HEK293 (cell line): Measurements from ENCODE around the gene DICER1.
A peak's percentile ranks its signal among the peaks of the same experiment; 100 is the strongest.

Source experiments
- GLI4 ChIP-seq: fragments of 450-650 bp; formaldehyde crosslinking; IDR thresholded peaks from 2 replicates; pipeline ENCODE4 v1.5.1; 2016; ENCODE audit warnings: missing biosample characterization, missing genetic modification characterization
- GLIS1 ChIP-seq: fragments of 450-650 bp; formaldehyde crosslinking; IDR thresholded peaks from 2 replicates; pipeline ENCODE4 v1.5.1; 2016; ENCODE audit warnings: missing biosample characterization, missing genetic modification characterization
- HIC1 ChIP-seq: fragments of 450-650 bp; formaldehyde crosslinking; IDR thresholded peaks from 2 replicates; pipeline ENCODE4 v1.5.1; 2016; ENCODE audit warnings: missing biosample characterization, missing genetic modification characterization
- HOXC10 ChIP-seq: sonication (generic); formaldehyde crosslinking; IDR thresholded peaks from 2 replicates; pipeline ENCODE4 v1.8.1; 2023; ENCODE audit warnings: mild to moderate bottlenecking, missing genetic modification reagents
- KLF7 ChIP-seq: fragments of 450-650 bp; formaldehyde crosslinking; IDR thresholded peaks from 2 replicates; pipeline ENCODE4 v1.5.1; 2016; ENCODE audit warnings: missing biosample characterization, missing genetic modification characterization, borderline replicate concordance
- PATZ1 ChIP-seq: fragments of 450-650 bp; formaldehyde crosslinking; IDR thresholded peaks from 2 replicates; pipeline ENCODE4 v1.5.1; 2016; ENCODE audit warnings: missing biosample characterization, missing genetic modification characterization
- PRDM4 ChIP-seq: fragments of 450-650 bp; formaldehyde crosslinking; IDR thresholded peaks from 2 replicates; pipeline ENCODE4 v1.5.1; 2017; ENCODE audit warnings: missing biosample characterization, missing genetic modification characterization
- TCF7L2 ChIP-seq: IDR thresholded peaks from 2 replicates; pipeline ENCODE4 v1.6.1; 2011; ENCODE audit warnings: low read depth, mild to moderate bottlenecking, inconsistent platforms, low read length, moderate library complexity, borderline replicate concordance
- ZBTB44 ChIP-seq: fragments of 450-650 bp; IDR thresholded peaks from 2 replicates; pipeline ENCODE4 v1.5.1; 2018; ENCODE audit warnings: missing biosample characterization, mild to moderate bottlenecking, missing genetic modification characterization
- ZBTB7A ChIP-seq: fragments of 450-650 bp; formaldehyde crosslinking; IDR thresholded peaks from 2 replicates; pipeline ENCODE4 v1.5.1; 2016; ENCODE audit warnings: low read depth, missing biosample characterization, missing genetic modification characterization
- ZBTB8A ChIP-seq: fragments of 450-650 bp; formaldehyde crosslinking; IDR thresholded peaks from 2 replicates; pipeline ENCODE4 v1.5.1; 2016; ENCODE audit warnings: missing biosample characterization, missing genetic modification characterization
- ZIC2 ChIP-seq: fragments of 450-650 bp; formaldehyde crosslinking; IDR thresholded peaks from 2 replicates; pipeline ENCODE4 v1.5.1; 2016; ENCODE audit warnings: missing biosample characterization, missing genetic modification characterization
- ZNF121 ChIP-seq: fragments of 450-650 bp; formaldehyde crosslinking; IDR thresholded peaks from 2 replicates; pipeline ENCODE4 v1.5.1; 2016; ENCODE audit warnings: missing biosample characterization, missing genetic modification characterization
- ZNF214 ChIP-seq: fragments of 450-650 bp; formaldehyde crosslinking; IDR thresholded peaks from 2 replicates; pipeline ENCODE4 v1.5.1; 2017; ENCODE audit warnings: missing biosample characterization, mild to moderate bottlenecking, missing genetic modification characterization, borderline replicate concordance
- ZNF223 ChIP-seq: fragments of 450-650 bp; formaldehyde crosslinking; IDR thresholded peaks from 2 replicates; pipeline ENCODE4 v1.5.1; 2016; ENCODE audit warnings: missing biosample characterization, missing genetic modification characterization
- ZNF23 ChIP-seq: fragments of 450-650 bp; formaldehyde crosslinking; IDR thresholded peaks from 2 replicates; pipeline ENCODE4 v1.5.1; 2016; ENCODE audit warnings: missing biosample characterization, missing genetic modification characterization, borderline replicate concordance
- ZNF266 ChIP-seq: fragments of 450-650 bp; formaldehyde crosslinking; IDR thresholded peaks from 2 replicates; pipeline ENCODE4 v1.5.1; 2016; ENCODE audit warnings: missing biosample characterization, missing genetic modification characterization, low read depth
- ZNF274 ChIP-seq, 2 experiments: fragments of 200-500 bp in 1 of 2; fragments of 450-650 bp in 1 of 2; sonication (Bioruptor generic) in 1 of 2; formaldehyde crosslinking in 1 of 2; IDR thresholded peaks; 2 replicates each; pipeline versions ENCODE4 v1.5.1 to v1.6.1; 2014 to 2016; ENCODE audit warnings: borderline replicate concordance in 1 of 2, inconsistent platforms in 1 of 2, low read length in 1 of 2, missing biosample characterization in 1 of 2, missing genetic modification characterization in 1 of 2
- ZNF423 ChIP-seq: fragments of 450-650 bp; formaldehyde crosslinking; IDR thresholded peaks from 2 replicates; pipeline ENCODE4 v1.5.1; 2016; ENCODE audit warnings: missing biosample characterization, missing genetic modification characterization
- ZNF548 ChIP-seq: fragments of 450-650 bp; formaldehyde crosslinking; IDR thresholded peaks from 2 replicates; pipeline ENCODE4 v1.5.1; 2016; ENCODE audit warnings: missing biosample characterization, missing genetic modification characterization
- ZNF555 ChIP-seq: fragments of 450-650 bp; formaldehyde crosslinking; conservative IDR thresholded peaks from 2 replicates; pipeline ENCODE4 v1.5.1; 2017; ENCODE audit warnings: missing biosample characterization, mild to moderate bottlenecking, missing genetic modification characterization, inconsistent platforms
- ZNF571 ChIP-seq: fragments of 450-650 bp; formaldehyde crosslinking; IDR thresholded peaks from 2 replicates; pipeline ENCODE4 v1.5.0; 2017; ENCODE audit warnings: missing biosample characterization, missing genetic modification characterization
- ZNF623 ChIP-seq: fragments of 450-650 bp; formaldehyde crosslinking; IDR thresholded peaks from 2 replicates; pipeline ENCODE4 v1.5.1; 2016; ENCODE audit warnings: missing biosample characterization, missing genetic modification characterization
- ZNF654 ChIP-seq: fragments of 450-650 bp; formaldehyde crosslinking; IDR thresholded peaks from 2 replicates; pipeline ENCODE4 v1.5.1; 2016; ENCODE audit warnings: low read depth, missing biosample characterization, missing genetic modification characterization
- ZNF707 ChIP-seq: fragments of 450-650 bp; formaldehyde crosslinking; IDR thresholded peaks from 2 replicates; pipeline ENCODE4 v1.5.1; 2016; ENCODE audit warnings: missing biosample characterization, missing genetic modification characterization
- ZNF747 ChIP-seq: fragments of 450-650 bp; formaldehyde crosslinking; IDR thresholded peaks from 2 replicates; pipeline ENCODE4 v1.5.1; 2016; ENCODE audit warnings: missing biosample characterization, missing genetic modification characterization
- ZNF830 ChIP-seq: fragments of 450-650 bp; IDR thresholded peaks from 2 replicates; pipeline ENCODE4 v1.5.0; 2018; ENCODE audit warnings: missing biosample characterization, missing genetic modification characterization, low read depth, mild to moderate bottlenecking, moderate library complexity
- ZNF843 ChIP-seq: fragments of 450-650 bp; formaldehyde crosslinking; IDR thresholded peaks from 2 replicates; pipeline ENCODE4 v1.5.1; 2016; ENCODE audit warnings: missing biosample characterization, missing genetic modification characterization
- ZSCAN30 ChIP-seq: fragments of 450-650 bp; IDR thresholded peaks from 2 replicates; pipeline ENCODE4 v1.5.1; 2018; ENCODE audit warnings: missing biosample characterization, mild to moderate bottlenecking, missing genetic modification characterization, moderate library complexity

Gene DICER1

GRCh38 chr14:95157327-95158189 lies at the start of gene DICER1 (continued):
- TF ChIP-seq HIC1 (tag by site-specific recombination): no peak
- TF ChIP-seq ZSCAN30 (tag by site-specific recombination): peak; percentile 65; the same call in 1 of the 2 replicates
- TF ChIP-seq ZBTB44 (tag by site-specific recombination): peak; percentile 43; the same call in 1 of the 2 replicates
- no peak for TF ChIP-seq ZNF548 (tag by site-specific recombination)
- TF ChIP-seq ZNF707 (tag by site-specific recombination): no peak
- TF ChIP-seq ZBTB7A (tag by site-specific recombination): peak; percentile 90
- no peak; the same call in 1 of the 2 replicates for TF ChIP-seq PRDM4 (tag by site-specific recombination)
- TF ChIP-seq PATZ1 (tag by site-specific recombination): peak; percentile 99
- no peak for TF ChIP-seq ZNF654 (tag by site-specific recombination)
- TF ChIP-seq ZIC2 (tag by site-specific recombination): peak; percentile 66
- TF ChIP-seq HOXC10: no peak
- TF ChIP-seq ZNF266: no peak
- TF ChIP-seq TCF7L2: no peak
- TF ChIP-seq ZNF571: no peak
- peak; percentile 75 for TF ChIP-seq GLIS1 (tag by site-specific recombination)
- no peak for TF ChIP-seq ZNF214
- 0 out of 2 replicates have a peak, but pooled peaks have one; percentile 13 for TF ChIP-seq ZNF223 (tag by site-specific recombination)
- no peak for TF ChIP-seq ZNF23 (tag by site-specific recombination)
- TF ChIP-seq ZNF830 (tag by site-specific recombination): no peak
- peak; percentile 47; the same call in 1 of the 2 replicates for TF ChIP-seq KLF7 (tag by site-specific recombination)
- TF ChIP-seq ZNF274 (IDR thresholded peaks at IDR 0.05; ENCODE audit: low read length): no peak
- TF ChIP-seq ZNF274 (tag by site-specific recombination; IDR thresholded peaks at IDR 0.05; ENCODE audit: borderline replicate concordance): no peak
- TF ChIP-seq GLI4: no peak
- 0 out of 2 replicates have a peak, but pooled peaks have one; percentile 40 for TF ChIP-seq ZNF843 (tag by site-specific recombination)
- TF ChIP-seq ZNF623: no peak; the same call in 1 of the 2 replicates
- peak; percentile 9; the same call in 1 of the 2 replicates for TF ChIP-seq ZNF121 (tag by site-specific recombination)
- TF ChIP-seq ZNF423 (tag by site-specific recombination): no peak
- no peak for TF ChIP-seq ZNF555 (tag by site-specific recombination)
- peak; percentile 84 for TF ChIP-seq ZBTB8A
- TF ChIP-seq ZNF747 (tag by site-specific recombination): no peak
